HEK293 (cell line): ENCODE measurements around the gene NAP1L4.

ENCODE experiments used
- CTCF ChIA-PET: fragments of 350-600 bp; formaldehyde crosslinking; extraction: SDS; loops from one replicate; lab custom pipeline; 2021; ENCODE audit warnings: antibody characterized with exemption; lab: Yijun Ruan, JAX
- POLR2A ChIA-PET: fragments of 300-600 bp; formaldehyde crosslinking; extraction: SDS; loops from one replicate; lab custom pipeline; 2020; ENCODE audit warnings: antibody characterized with exemption, inconsistent platforms; lab: Yijun Ruan, JAX
- H3K27ac ChIP-seq: fragments of 200-500 bp; sonication (Bioruptor generic); 2 replicates; pipeline ENCODE4 v1.5.1; 2014; ENCODE audit warnings: low read depth, low read length, control low read depth, inconsistent platforms; ENCODE audit errors: extremely low read depth
- H3K36me3 ChIP-seq, 2 experiments: fragments of 200-500 bp in 1 of 2; sonication (Bioruptor generic) in 1 of 2; 1 replicate in 1 of 2; 2 replicates in 1 of 2; pipeline ENCODE4 v1.5.1; 2014 to 2017; ENCODE audit warnings: inconsistent platforms in 2 of 2, low read length in 2 of 2; ENCODE audit not compliant: control insufficient read depth in 2 of 2, insufficient read depth in 1 of 2
- H3K4me1 ChIP-seq: fragments of 200-500 bp; sonication (Bioruptor generic); 2 replicates; pipeline ENCODE4 v1.5.1; 2014; ENCODE audit warnings: mild to moderate bottlenecking, low read length, inconsistent platforms; ENCODE audit not compliant: control insufficient read depth, insufficient read depth
- H3K4me3 ChIP-seq: 2 replicates; pipeline ENCODE4 v1.5.1; 2011; ENCODE audit warnings: low read depth, mild to moderate bottlenecking, control low read depth, low read length, moderate library complexity
- H3K9me3 ChIP-seq: fragments of 200-500 bp; sonication (Bioruptor generic); 2 replicates; pipeline ENCODE4 v1.5.1; 2014; ENCODE audit warnings: low read depth, low read length, inconsistent platforms; ENCODE audit not compliant: control insufficient read depth, insufficient read depth
- BCL11B ChIP-seq: fragments of 450-650 bp; formaldehyde crosslinking; IDR thresholded peaks from 2 replicates; pipeline ENCODE4 v1.5.1; 2016; ENCODE audit warnings: low read depth, missing biosample characterization, missing genetic modification characterization
- PRDM4 ChIP-seq: fragments of 450-650 bp; formaldehyde crosslinking; IDR thresholded peaks from 2 replicates; pipeline ENCODE4 v1.5.1; 2017; ENCODE audit warnings: missing biosample characterization, missing genetic modification characterization
- ZBTB17 ChIP-seq: fragments of 450-650 bp; formaldehyde crosslinking; IDR thresholded peaks from 2 replicates; pipeline ENCODE4 v1.5.1; 2016; ENCODE audit warnings: missing biosample characterization, missing genetic modification characterization
- ZFP41 ChIP-seq: fragments of 450-650 bp; formaldehyde crosslinking; IDR thresholded peaks from 2 replicates; pipeline ENCODE4 v1.5.1; 2016; ENCODE audit warnings: missing biosample characterization, missing genetic modification characterization, borderline replicate concordance
- ZNF133 ChIP-seq: fragments of 450-650 bp; formaldehyde crosslinking; IDR thresholded peaks from 2 replicates; pipeline ENCODE4 v1.5.1; 2016; ENCODE audit warnings: missing biosample characterization, missing genetic modification characterization
- ZNF146 ChIP-seq: fragments of 450-650 bp; formaldehyde crosslinking; IDR thresholded peaks from 2 replicates; pipeline ENCODE4 v1.5.1; 2016; ENCODE audit warnings: missing biosample characterization, missing genetic modification characterization
- ZNF211 ChIP-seq: fragments of 450-650 bp; formaldehyde crosslinking; IDR thresholded peaks from 2 replicates; pipeline ENCODE4 v1.5.1; 2016; ENCODE audit warnings: low read depth, missing biosample characterization, missing genetic modification characterization
- ZNF274 ChIP-seq, 2 experiments: fragments of 200-500 bp in 1 of 2; fragments of 450-650 bp in 1 of 2; sonication (Bioruptor generic) in 1 of 2; formaldehyde crosslinking in 1 of 2; IDR thresholded peaks; 2 replicates each; pipeline versions ENCODE4 v1.5.1 to v1.6.1; 2014 to 2016; ENCODE audit warnings: borderline replicate concordance in 1 of 2, inconsistent platforms in 1 of 2, low read length in 1 of 2, missing biosample characterization in 1 of 2, missing genetic modification characterization in 1 of 2
- ZNF280D ChIP-seq: fragments of 450-650 bp; formaldehyde crosslinking; IDR thresholded peaks from 2 replicates; pipeline ENCODE4 v1.5.1; 2016; ENCODE audit warnings: missing biosample characterization, missing genetic modification characterization
- ZNF555 ChIP-seq: fragments of 450-650 bp; formaldehyde crosslinking; conservative IDR thresholded peaks from 2 replicates; pipeline ENCODE4 v1.5.1; 2017; ENCODE audit warnings: missing biosample characterization, mild to moderate bottlenecking, missing genetic modification characterization, inconsistent platforms
- ZNF623 ChIP-seq: fragments of 450-650 bp; formaldehyde crosslinking; IDR thresholded peaks from 2 replicates; pipeline ENCODE4 v1.5.1; 2016; ENCODE audit warnings: missing biosample characterization, missing genetic modification characterization
- ZNF660 ChIP-seq: fragments of 450-650 bp; IDR thresholded peaks from 2 replicates; pipeline ENCODE4 v1.5.1; 2018; ENCODE audit warnings: missing biosample characterization, mild to moderate bottlenecking, missing genetic modification characterization
- ZNF664 ChIP-seq: fragments of 450-650 bp; formaldehyde crosslinking; IDR thresholded peaks from 2 replicates; pipeline ENCODE4 v1.5.1; 2016; ENCODE audit warnings: missing biosample characterization, missing genetic modification characterization
- ZNF670 ChIP-seq: fragments of 450-650 bp; formaldehyde crosslinking; IDR thresholded peaks from 2 replicates; pipeline ENCODE4 v1.5.1; 2016; ENCODE audit warnings: missing biosample characterization, missing genetic modification characterization, low read depth
- TF ChIP-seq, protein P1 (sequence below): fragments of 450-650 bp; formaldehyde crosslinking; conservative IDR thresholded peaks from 2 replicates; pipeline ENCODE4 v1.5.1; 2016; ENCODE audit warnings: low read depth, missing biosample characterization, missing genetic modification characterization
- TF ChIP-seq, protein P2 (sequence below): fragments of 450-650 bp; formaldehyde crosslinking; IDR thresholded peaks from 2 replicates; pipeline ENCODE4 v1.5.1; 2016; ENCODE audit warnings: missing biosample characterization, missing genetic modification characterization
- TF ChIP-seq, protein P3 (sequence below): fragments of 450-650 bp; formaldehyde crosslinking; IDR thresholded peaks from 2 replicates; pipeline ENCODE4 v1.5.1; 2016; ENCODE audit warnings: missing biosample characterization, missing genetic modification characterization

Gene NAP1L4

GRCh38 chr11:3009481-3009880 is 17.4 kb upstream of the NAP1L4 start:
- CTCF ChIA-PET, result no interaction called here
- TF ChIP-seq ZNF670 (tag by site-specific recombination), result no peak
- no peak for TF ChIP-seq ZNF274 (IDR thresholded peaks at IDR 0.05; ENCODE audit: low read length)
- no peak for TF ChIP-seq ZNF274 (tag by site-specific recombination; IDR thresholded peaks at IDR 0.05; ENCODE audit: borderline replicate concordance)
- TF ChIP-seq ZNF623 (tag by site-specific recombination), result no peak
- no peak for TF ChIP-seq ZNF146 (tag by site-specific recombination)
- TF ChIP-seq ZNF555 (tag by site-specific recombination), result no peak
- TF ChIP-seq ZNF133 (tag by site-specific recombination), result no peak
- no peak for TF ChIP-seq PRDM4 (tag by site-specific recombination)
- TF ChIP-seq ZNF660 (tag by site-specific recombination), result no peak
- TF ChIP-seq BCL11B (tag by site-specific recombination), result no peak
- TF ChIP-seq ZFP41, result no peak
- TF ChIP-seq, protein P1, sequence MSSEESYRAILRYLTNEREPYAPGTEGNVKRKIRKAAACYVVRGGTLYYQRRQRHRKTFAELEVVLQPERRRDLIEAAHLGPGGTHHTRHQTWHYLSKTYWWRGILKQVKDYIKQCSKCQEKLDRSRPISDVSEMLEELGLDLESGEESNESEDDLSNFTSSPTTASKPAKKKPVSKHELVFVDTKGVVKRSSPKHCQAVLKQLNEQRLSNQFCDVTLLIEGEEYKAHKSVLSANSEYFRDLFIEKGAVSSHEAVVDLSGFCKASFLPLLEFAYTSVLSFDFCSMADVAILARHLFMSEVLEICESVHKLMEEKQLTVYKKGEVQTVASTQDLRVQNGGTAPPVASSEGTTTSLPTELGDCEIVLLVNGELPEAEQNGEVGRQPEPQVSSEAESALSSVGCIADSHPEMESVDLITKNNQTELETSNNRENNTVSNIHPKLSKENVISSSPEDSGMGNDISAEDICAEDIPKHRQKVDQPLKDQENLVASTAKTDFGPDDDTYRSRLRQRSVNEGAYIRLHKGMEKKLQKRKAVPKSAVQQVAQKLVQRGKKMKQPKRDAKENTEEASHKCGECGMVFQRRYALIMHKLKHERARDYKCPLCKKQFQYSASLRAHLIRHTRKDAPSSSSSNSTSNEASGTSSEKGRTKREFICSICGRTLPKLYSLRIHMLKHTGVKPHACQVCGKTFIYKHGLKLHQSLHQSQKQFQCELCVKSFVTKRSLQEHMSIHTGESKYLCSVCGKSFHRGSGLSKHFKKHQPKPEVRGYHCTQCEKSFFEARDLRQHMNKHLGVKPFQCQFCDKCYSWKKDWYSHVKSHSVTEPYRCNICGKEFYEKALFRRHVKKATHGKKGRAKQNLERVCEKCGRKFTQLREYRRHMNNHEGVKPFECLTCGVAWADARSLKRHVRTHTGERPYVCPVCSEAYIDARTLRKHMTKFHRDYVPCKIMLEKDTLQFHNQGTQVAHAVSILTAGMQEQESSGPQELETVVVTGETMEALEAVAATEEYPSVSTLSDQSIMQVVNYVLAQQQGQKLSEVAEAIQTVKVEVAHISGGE (tag by site-specific recombination), result no peak
- TF ChIP-seq ZNF280D (tag by site-specific recombination), result no peak
- no peak for TF ChIP-seq ZBTB17 (tag by site-specific recombination)
- no peak for TF ChIP-seq ZNF211 (tag by site-specific recombination)
- no peak for TF ChIP-seq ZNF664 (tag by site-specific recombination)
- TF ChIP-seq, protein P2, sequence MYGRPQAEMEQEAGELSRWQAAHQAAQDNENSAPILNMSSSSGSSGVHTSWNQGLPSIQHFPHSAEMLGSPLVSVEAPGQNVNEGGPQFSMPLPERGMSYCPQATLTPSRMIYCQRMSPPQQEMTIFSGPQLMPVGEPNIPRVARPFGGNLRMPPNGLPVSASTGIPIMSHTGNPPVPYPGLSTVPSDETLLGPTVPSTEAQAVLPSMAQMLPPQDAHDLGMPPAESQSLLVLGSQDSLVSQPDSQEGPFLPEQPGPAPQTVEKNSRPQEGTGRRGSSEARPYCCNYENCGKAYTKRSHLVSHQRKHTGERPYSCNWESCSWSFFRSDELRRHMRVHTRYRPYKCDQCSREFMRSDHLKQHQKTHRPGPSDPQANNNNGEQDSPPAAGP (tag by site-specific recombination), result no peak
- TF ChIP-seq, protein P3, sequence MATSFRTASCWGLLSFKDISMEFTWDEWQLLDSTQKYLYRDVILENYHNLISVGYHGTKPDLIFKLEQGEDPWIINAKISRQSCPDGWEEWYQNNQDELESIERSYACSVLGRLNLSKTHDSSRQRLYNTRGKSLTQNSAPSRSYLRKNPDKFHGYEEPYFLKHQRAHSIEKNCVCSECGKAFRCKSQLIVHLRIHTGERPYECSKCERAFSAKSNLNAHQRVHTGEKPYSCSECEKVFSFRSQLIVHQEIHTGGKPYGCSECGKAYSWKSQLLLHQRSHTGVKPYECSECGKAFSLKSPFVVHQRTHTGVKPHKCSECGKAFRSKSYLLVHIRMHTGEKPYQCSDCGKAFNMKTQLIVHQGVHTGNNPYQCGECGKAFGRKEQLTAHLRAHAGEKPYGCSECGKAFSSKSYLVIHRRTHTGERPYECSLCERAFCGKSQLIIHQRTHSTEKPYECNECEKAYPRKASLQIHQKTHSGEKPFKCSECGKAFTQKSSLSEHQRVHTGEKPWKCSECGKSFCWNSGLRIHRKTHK (tag by site-specific recombination), result no peak

More at GRCh38 chr11:3009481-3009880, 17.4 kb upstream of the NAP1L4 start:
- Histone ChIP-seq H3K4me3 (no peak overlapping the region), H3K27ac (no peak overlapping the region), H3K36me3 (peaks cover 0 to 72% of the 10 kb centered on the region in 2 experiments; a peak in 2 of 3 replicates), H3K9me3 (no peaks in the 10 kb centered on the region), H3K4me1 (no peaks in the 10 kb centered on the region)
- POLR2A ChIA-PET, result no interaction called here
